Lower leg skin (tissue), 3 donors: ENCODE results near the gene SDK2.

Experiments
- CTCF ChIP-seq, 3 donors: fragments of 450-650 bp; IDR thresholded peaks; one replicate each; pipeline ENCODE4 v1.5.1; 2016; ENCODE audit warnings: antibody characterized with exemption in 3 of 3, mild to moderate bottlenecking in 3 of 3, moderate library complexity in 2 of 3
- POLR2A ChIP-seq, 2 donors: fragments of 450-650 bp; IDR thresholded peaks; one replicate each; pipeline ENCODE4 v1.6.1; 2016 to 2017; ENCODE audit warnings: antibody characterized with exemption in 2 of 2, mild to moderate bottlenecking in 1 of 2, moderate library complexity in 1 of 2

- TF ChIP-seq CTCF (IDR thresholded peaks at IDR 0.05) (no peak), POLR2A (IDR thresholded peaks at IDR 0.05) (no peak)
Measured at GRCh38 chr17:73643001-73643851, 1.0 kb downstream of the SDK2 start.
